LoVo (cell line): ENCODE results near the gene SERPINC1.
A peak's percentile ranks its signal among the peaks of the same experiment; 100 is the strongest.
"Not testable (repeated sequence)": the region's sequence is repeated elsewhere in the genome, so short reads cannot be mapped to it uniquely, and the experiment has no call there.

Experiments
- DNase-seq: peaks from one replicate; pipeline ENCODE4 v3.0.0-alpha.2; 2016; ENCODE audit warnings: low spot score

Gene SERPINC1

DNA sequence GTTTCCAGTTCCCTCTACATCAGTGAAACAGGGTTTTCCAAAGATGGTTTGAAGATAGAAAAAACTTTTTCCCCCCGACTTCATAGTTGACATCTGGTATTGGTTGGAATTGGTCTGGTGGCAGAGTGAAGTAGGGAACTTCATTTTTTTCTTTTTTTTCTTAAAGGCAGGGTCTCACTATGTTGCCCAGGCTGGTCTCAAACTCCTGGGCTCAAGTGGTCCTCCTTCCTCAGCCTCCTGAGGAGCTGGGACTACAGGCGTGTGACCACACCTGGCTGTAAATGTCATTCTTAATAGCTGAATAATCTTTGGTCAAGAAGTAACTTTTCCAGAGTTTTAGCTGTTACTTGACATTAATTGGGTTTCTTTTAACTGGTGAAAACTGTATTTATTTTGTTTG lies 27.2 kb downstream of the SERPINC1 start:
- DNase-seq, result no peak

- DNase-seq, result no peak
Measured at GRCh38 chr1:173888749-173889148, 28.4 kb downstream of the SERPINC1 start.

GRCh38 chr1:173887627-173888026 lies 29.5 kb downstream of the SERPINC1 start:
- DNase-seq, result no peak

- DNase-seq, result no peak
Measured at GRCh38 chr1:173886746-173887611, 30.1 kb downstream of the SERPINC1 start.

GRCh38 chr1:173884701-173885100 lies 32.4 kb downstream of the SERPINC1 start:
- no peak for DNase-seq

DNA sequence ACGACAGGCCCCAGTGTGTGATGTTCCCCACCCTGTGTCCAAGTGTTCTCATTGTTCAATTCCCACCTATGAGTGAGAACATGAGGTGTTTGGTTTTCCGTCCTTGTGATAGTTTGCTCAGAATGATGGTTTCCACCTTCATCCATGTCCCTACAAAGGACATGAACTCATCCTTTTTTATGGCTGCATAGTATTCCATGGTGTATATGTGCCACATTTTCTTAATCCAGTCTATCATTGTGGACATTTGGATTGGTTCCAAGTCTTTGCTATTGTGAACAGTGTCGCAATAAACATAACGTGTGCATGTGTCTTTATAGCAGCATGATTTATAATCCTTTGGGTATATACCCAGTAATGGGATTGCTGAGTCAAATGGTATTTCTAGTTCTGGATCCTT lies 36.0 kb downstream of the SERPINC1 start:
- DNase-seq, result not testable (repeated sequence)

DNA sequence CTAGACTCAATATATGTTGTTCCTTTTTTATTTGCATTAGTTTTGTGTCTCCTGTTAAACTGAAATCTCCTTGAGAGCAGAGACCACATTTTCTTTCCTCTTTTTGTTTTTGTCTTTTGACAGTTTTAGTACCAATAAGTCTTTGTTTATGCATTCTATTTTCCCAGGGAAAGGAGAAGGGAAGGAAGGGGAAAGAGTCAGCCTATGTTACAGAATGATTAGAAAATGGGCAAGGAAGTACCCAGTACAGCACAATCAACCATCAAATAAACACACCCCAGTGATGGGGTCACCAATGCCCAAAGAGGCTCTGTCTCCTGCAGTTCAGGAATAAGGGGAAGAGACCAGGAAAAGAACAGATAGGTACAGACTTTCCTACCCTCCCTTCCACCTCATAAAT lies 38.9 kb downstream of the SERPINC1 start:
- DNase-seq, result no peak

DNA sequence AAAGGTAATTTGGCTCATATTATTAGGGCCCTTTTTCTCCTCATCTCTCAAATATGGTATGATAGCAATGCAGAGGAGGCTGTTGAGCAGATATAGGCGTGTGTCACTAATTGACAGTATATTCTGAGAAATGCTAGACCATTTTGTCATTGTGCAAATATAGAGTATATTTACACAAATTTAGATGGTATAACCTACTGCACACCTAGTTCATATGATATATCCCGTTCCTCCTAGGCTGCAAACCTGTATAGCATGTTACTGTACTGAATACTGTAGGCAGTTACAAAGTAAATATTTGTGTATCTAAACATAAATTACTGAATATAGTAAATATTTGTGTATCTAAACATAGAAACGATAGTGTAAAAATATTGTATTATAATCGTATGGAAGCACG lies 40.4 kb downstream of the SERPINC1 start:
- DNase-seq, result no peak

- no peak for DNase-seq
Measured at GRCh38 chr1:173871500-173871899, 45.6 kb downstream of the SERPINC1 start.

- DNase-seq, result no peak
Measured at GRCh38 chr1:173871091-173871490, 46.0 kb downstream of the SERPINC1 start.

DNA sequence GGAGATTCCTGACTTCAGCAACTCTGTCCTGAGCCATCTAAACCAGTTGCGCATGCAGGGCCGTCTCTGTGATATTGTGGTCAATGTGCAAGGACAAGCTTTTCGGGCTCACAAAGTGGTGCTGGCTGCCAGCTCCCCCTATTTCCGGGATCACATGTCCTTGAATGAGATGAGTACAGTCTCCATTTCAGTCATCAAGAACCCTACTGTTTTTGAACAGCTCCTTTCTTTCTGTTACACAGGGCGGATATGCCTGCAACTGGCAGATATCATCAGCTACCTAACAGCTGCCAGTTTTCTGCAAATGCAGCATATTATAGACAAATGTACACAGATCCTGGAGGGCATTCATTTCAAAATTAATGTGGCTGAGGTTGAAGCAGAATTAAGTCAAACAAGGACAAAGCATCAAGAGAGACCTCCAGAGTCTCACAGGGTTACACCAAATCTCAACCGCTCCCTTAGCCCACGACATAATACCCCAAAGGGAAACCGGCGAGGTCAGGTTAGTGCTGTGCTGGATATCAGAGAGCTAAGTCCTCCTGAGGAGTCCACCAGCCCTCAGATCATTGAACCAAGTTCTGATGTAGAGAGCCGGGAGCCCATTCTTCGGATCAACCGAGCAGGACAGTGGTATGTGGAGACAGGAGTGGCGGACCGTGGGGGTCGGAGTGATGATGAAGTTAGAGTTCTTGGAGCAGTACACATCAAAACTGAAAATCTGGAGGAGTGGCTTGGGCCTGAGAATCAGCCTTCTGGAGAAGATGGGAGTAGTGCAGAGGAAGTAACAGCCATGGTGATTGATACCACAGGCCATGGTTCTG lies 46.7 kb downstream of the SERPINC1 start:
- DNase-seq, result no peak

DNA sequence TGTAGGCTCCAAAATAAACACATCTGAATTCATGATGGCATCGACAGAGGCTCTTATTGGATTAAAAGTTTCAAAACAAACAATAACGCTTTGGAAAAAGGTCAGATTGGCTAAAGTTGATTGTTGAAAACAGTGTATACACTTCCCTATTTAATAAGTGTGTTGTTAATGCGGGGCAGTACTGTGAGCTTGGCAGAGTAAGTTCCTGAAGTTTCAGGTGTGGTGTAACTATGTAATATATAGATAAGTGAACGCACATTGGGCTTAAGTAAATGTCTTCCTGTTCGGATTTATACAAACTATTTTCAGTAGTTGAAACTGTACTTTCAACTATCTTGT lies 48.1 kb downstream of the SERPINC1 start:
- DNase-seq, result no peak

DNA sequence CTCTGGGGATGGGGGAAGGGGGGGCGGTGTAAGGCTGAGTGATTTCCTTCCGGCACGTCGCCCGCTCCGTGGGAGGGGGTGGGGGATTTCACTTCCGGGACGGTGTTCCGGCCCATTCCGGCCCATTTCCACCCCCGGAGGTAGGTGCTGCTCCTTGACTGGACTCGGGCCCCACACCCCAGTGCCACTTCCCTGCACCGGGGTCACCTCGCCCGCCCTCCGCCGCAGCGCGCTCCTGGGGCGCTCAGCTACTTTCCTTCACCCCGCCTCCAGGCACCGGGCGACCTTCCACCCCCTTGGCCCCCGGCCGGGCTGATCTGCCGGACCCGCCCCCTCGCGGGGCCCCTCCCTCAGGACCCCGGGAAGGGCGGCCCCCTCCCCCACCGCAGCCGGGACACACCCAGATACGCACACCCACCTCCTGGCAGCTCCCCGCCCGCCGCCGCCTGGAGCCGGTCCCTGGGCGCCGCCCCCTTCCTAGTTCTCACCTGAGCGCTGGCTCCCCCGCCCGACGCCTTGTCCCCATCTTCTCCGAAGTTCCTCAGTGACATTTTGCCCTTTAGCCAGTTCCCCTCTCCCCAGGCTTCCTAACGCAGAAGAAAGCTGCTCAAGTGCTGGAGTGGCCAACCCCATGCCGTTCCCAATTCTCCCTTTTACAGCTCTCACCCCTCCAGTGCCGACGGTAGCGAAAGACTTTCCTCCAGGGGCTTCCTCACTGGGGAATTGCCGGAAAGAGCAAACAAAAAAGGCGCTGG lies 48.7 kb downstream of the SERPINC1 start, which contains the start of gene ZBTB37:
ZBTB37 (plus strand) TSS at position 115 of the 755 bp plus-strand sequence. CDS start 1,846 bp downstream, outside the sequence.
- DNase-seq, result peak; percentile 93

DNA sequence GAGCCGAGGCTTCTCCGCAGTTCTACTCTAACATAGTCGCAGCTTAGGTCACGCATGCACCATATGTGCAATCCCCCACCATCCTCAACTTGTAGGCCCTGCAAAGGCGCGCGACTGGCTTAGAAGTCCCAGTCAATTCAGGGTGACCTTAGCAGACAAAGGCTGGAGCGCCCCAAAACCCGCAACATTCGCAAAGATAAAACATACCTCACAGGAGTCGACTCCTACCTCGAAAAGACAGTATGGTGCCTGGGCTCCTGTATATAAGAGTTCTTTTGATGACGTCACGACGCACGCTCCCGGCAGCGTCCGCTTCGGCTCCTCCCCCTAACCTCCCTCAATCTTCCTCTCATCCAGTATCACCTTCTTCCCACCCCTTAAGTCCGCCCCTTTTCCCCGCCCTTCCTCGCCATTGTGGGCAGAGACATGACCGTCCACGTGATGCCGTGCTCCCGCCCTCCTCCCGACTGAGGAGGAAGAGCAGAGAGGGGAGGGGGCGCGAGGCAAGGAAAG lies 49.3 kb downstream of the SERPINC1 start, which contains the start of gene GAS5:
GAS5 (minus strand) TSS at position 237 of the 513 bp plus-strand sequence.
- DNase-seq, result peak; percentile 98

GRCh38 chr1:173867141-173867752 lies 49.9 kb downstream of the SERPINC1 start:
- DNase-seq, result no peak

GRCh38 chr1:173866413-173867115 lies 50.6 kb downstream of the SERPINC1 start:
- no peak for DNase-seq

DNA sequence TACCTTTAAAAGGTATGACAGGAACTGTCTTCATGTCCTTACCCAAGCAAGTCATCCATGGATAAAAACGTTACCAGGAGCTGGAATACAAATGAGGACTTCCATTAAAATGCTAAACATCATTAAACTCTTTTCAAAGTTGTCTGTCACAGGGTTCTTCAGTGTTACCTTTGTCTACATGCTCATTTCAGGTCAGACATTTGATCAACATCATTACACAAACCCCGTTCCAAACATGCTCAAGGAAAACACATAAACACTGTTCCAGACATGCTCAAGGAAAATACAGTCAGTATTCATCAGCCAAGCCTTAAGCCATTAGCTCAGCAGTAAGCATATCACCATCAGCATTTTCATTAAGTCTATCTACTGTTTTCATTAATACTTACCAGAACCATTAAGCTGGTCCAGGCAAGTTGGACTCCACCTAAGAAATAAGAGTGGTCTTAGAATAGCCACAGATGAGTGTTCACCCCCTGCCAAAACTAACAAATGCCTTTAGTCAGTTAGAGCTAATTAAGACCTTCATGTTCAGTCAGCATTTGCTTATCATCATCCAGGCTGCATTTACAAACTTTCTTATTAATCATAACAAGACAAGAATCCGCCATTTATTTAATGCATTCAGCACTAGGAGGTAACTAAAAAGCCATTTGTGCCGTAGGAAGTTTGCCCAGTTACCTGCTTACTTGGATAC lies 51.5 kb downstream of the SERPINC1 start:
- no peak for DNase-seq

- DNase-seq, result peak; percentile 14
Measured at GRCh38 chr1:173864179-173864867, 52.8 kb downstream of the SERPINC1 start.
